Left ventricle myocardium superior (tissue), 1 donor: Measurements from ENCODE around the gene SRCIN1. TPM values are rescaled to one million over a fixed set of nuclear protein-coding genes. Genes with fewer than 3 reads are reported as not detected.
"Not testable (repeated sequence)": the region's sequence is repeated elsewhere in the genome, so short reads cannot be mapped to it uniquely, and the experiment has no call there.

Experiments used
- ATAC-seq: fragments of 200-7000 bp; cut with Tn5 transposase; one replicate; pipeline ENCODE4 v1.9.1; 2020; ENCODE audit warnings: mild to moderate bottlenecking, moderate library complexity
- DNase-seq: peaks from one replicate; pipeline ENCODE4 v3.0.0-alpha.2; 2020
- intact Hi-C: fragments of 100-400 bp; cut with micrococcal nuclease; formaldehyde crosslinking; loops from one replicate; pipeline ENCODE4 v1.11.0; 2022
- total RNA-seq: library from RNA; stranded (reverse); fragmentation: NEBNext Ultra II Directional; extraction: Animal tissue kit (Norgen Biotek cat#: 25700); gene quantifications from one replicate; pipeline ENCODE4 v1.2.1, GENCODE V29; 2021
- donor health status: DM: no; HTN: yes; CAD: no; lungs with severe emphysema.

The SRCIN1 gene
- total RNA-seq, 1 donor from 2014 or later = 1.4 TPM

DNA sequence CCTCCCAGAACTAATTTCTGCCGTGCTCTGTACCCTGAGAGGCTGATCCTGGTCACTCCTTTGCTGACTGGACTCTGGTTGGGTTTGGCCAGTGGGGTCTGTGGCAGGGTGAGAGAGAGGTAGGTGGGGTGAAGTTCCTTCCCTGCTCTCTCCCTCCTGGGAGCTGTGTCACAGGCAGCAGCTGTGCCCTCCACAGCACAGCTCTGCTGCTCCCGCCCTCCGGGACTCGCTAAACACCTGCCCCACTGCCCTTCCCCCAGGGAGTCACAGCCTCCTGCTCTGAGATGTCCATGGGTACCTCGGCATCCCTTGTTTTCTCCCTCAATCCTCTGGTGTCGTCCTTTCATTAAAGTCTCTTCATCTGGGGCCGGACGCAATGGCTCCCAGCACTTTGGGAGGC is 66.4 kb downstream of the SRCIN1 start:
- no peak for DNase-seq
- ATAC-seq = no peak
- intact Hi-C loops = no loop called here

GRCh38 chr17:38538906-38539305 is 66.8 kb downstream of the SRCIN1 start:
- intact Hi-C loops = no loop called here
- ATAC-seq (no peak), DNase-seq (no peak)

DNA sequence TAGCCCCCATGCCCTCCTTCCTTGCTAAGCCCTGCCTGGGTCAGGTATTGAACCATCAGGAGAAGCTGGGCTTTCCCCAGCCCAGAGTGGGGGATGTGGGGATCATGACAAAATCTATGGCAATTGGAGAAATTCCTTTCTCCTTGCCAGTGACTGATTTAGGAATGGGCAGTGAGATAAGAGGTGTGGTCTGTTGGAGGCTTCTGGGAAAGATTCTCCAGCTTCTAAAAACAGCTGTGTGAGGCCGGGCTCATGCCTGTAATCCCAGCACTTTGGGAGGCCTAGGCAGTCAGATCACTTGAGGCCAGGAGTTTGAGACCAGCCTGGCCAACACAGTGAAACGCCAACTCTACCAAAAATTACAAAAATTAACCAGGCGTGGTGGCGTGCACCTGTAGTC is 69.1 kb downstream of the SRCIN1 start:
- ATAC-seq (no peak), DNase-seq (no peak)
- intact Hi-C loops = no loop called here

GRCh38 chr17:38535886-38536285 is 69.9 kb downstream of the SRCIN1 start:
- no peak for ATAC-seq
- no peak for DNase-seq
- intact Hi-C loops = no loop called here

DNA sequence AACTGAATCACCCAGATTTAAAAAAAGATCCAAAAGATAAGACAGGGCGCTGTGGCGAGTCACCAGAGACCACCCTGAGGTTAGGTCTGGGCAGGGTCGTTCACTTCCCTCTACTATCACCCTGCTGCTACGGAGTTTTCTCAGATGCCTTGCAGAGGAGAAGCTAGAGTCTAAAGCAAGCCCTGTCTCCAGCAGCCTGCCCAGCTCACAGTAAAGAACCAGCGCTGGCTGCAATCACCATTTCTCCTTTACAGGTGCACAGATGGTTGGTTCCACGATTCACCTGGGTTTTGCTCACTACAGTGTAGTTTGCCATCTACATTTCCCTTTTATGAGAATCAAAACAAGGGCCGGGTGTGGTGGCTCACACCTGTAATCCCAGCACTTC is 71.3 kb downstream of the SRCIN1 start:
- DNase-seq (no peak), ATAC-seq (no peak)
- intact Hi-C loops = no loop called here

DNA sequence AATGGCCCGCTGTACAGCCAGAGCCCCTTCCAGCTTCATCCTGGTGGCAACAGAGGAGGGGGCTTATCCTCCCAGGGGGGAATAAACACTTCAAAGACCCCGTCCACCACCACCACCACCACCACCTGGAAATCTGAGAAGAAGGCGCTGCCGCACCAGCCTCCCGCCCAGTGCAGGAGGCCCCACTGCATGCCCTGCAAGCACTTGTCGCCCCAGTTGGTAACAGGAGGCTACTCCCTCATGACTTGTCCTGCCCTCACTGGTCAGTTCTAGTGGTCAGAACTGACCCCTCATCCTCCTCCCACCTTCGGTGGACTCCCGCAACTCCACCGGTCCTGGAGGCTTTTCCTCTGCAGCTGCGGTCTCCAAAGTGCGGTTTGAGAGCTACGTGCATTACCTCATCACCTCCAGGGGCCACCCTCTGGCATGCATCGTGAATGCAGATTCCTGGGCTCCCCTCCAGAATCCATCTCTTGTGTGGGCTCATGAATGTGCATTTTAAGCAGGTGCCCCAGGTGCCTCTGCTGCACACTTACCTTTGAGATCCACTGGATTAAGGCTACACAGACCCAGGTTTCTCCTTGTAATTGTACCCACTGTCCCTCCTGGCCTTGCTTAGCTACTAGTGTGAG is 71.8 kb downstream of the SRCIN1 start:
- DNase-seq = no peak
- no peak for ATAC-seq
- intact Hi-C loops = no loop called here

DNA sequence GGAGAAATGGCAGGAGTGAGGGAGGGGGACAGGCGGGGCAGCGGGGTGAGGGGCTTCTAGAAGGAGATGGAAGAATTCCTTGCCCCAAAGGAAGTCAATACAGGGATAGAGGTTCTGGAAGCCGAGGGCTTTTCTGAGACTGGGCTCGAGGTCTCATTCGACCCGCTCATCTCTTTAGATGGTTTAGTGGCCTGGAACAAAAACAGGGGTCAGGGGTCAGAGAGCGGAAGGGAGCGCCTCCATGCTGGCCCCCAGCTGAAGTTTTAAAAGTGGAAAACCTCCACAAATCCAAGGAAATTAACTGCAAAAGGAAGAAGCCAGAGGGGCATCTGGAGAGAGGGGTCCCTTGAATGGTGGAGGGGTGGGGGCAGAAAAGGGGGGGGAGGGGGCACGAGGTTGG is 72.5 kb downstream of the SRCIN1 start:
- ATAC-seq (no peak), DNase-seq (no peak)
- intact Hi-C loops = no loop called here

DNA sequence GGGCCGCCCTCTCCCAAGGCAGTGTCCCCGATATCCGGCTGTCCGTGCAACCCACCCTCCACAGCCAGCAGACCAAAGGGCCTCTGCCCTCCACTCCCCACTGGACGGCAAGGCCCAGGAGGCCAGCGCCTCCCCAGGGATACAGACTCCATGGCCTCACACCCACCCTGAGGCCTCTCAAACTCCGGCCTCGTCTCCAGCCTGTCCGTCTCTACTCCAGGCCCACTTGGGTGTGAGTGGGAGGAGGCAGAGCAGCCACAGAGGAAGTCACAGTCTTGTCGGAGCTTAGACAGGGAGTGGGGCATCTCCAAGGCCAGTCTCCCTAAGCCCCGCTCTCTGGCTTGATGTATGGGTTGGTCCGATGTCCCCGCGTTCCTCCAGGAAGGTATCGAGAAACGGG is 73.3 kb downstream of the SRCIN1 start:
- ATAC-seq (no peak), DNase-seq (no peak)
- intact Hi-C loops = no loop called here

- ATAC-seq, intact Hi-C loops, DNase-seq: not testable (repeated sequence)
Measured at GRCh38 chr17:38531761-38532160, 74.0 kb downstream of the SRCIN1 start.

DNA sequence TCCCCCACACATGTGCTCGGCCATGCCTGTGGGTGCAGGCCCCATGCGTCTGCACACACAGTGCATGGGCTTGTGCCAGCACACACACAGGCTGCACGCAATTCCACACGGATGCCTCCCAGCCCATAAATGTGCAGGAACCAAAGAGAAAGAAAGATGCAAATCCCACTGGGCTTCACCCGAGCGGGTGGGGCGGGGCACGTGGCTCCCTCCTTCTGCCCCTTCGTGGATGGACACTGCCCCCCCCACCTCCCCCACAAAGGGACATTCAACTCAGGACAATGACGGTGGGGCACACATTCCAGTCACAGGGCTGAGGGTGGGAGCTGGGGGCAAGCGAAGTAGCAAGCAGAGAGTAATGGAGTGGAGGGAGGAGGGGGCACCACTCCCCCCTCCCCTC is 74.9 kb downstream of the SRCIN1 start:
- intact Hi-C loops, ATAC-seq, DNase-seq: not testable (repeated sequence)

DNA sequence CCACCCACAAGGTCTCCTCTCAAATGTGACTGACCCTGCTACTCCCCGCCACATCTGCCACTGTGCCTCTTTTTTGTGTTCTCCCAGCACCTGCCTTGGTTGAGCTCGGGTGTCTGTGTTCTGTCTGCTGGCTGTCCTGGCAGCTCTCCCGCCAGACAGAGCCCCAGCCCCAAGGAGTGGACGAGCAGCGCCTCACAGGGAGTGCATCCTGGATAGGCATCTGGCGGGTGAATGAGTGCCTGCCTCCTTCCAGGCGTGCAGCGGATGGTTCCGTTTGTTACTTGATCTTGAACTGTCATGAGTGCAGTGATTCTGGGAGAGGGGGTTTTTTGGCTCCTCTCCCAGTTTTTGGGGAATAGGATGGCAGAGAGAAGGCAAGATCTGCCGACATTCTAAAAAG is 77.6 kb downstream of the SRCIN1 start:
- ATAC-seq, intact Hi-C loops, DNase-seq: not testable (repeated sequence)

- ATAC-seq, intact Hi-C loops, DNase-seq: not testable (repeated sequence)
Measured at GRCh38 chr17:38526526-38526925, 79.2 kb downstream of the SRCIN1 start.

GRCh38 chr17:38512473-38513058 is 93.2 kb downstream of the SRCIN1 start:
- DNase-seq (no peak), ATAC-seq (no peak)
- intact Hi-C loops = no loop called here

GRCh38 chr17:38511150-38512108 is 94.3 kb downstream of the SRCIN1 start:
- ATAC-seq (no peak), DNase-seq (no peak)
- intact Hi-C loops = no loop called here

DNA sequence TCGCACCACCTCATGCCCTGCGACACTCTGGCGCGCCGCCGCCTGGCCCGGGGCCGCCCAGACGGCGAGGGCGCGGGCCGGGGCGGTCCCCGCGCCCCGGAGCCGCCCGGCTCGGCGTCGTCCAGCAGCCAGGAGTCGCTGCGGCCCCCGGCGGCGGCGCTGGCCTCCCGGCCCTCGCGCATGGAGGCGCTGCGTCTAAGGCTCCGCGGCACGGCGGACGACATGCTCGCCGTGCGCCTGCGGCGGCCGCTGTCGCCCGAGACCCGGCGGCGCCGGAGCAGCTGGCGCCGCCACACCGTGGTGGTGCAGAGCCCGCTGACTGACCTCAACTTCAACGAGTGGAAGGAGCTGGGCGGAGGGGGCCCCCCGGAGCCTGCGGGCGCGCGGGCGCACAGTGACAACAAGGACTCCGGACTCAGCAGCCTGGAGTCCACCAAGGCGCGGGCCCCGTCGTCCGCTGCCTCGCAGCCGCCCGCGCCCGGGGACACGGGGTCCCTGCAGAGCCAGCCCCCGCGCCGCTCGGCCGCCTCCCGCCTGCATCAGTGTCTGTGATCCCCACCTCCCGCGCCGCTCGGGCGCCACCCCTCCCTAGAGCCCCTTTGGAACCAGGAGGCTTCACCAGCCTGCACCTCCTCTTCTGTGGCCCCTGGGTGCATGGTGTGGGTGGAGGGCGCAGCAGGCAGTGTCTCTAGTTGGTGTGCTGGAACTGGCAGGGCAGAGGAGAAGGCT is 95.2 kb downstream of the SRCIN1 start:
- intact Hi-C loops = no loop called here
- peak; percentile 65 for ATAC-seq
- peak; percentile 62 for DNase-seq

DNA sequence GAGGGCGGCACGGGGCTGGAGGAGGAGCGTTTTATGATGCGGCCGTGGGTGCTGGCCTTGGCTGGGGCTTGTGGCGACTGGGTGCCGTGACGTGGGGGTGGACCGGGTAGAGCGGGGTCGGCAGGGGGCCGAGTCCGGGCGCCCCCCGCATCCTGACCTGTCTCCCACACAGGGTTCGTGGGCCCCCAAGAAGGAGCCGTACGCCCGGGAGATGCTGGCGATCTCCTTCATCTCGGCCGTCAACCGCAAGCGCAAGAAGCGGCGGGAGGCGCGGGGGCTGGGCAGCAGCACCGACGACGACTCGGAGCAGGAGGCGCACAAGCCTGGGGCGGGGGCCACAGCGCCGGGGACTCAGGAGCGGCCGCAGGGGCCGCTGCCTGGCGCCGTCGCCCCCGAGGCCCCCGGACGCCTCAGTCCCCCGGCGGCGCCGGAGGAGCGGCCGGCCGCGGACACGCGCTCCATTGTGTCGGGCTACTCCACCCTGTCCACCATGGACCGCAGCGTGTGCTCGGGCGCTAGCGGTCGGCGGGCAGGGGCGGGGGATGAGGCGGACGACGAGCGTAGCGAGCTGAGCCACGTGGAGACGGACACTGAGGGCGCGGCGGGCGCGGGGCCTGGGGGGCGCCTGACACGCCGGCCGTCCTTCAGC is 95.9 kb downstream of the SRCIN1 start:
- intact Hi-C loops = no loop called here
- DNase-seq = no peak
- ATAC-seq = peak; percentile 37

- intact Hi-C loops = no loop called here
- ATAC-seq = peak; percentile 74
- peak; percentile 85 for DNase-seq
Measured at GRCh38 chr17:38508954-38509771, 96.6 kb downstream of the SRCIN1 start.

GRCh38 chr17:38508570-38508950 is 97.2 kb downstream of the SRCIN1 start:
- intact Hi-C loops = no loop called here
- ATAC-seq (no peak), DNase-seq (no peak)
